ENCODE results near the gene CROCC2.

The CROCC2 gene

DNA sequence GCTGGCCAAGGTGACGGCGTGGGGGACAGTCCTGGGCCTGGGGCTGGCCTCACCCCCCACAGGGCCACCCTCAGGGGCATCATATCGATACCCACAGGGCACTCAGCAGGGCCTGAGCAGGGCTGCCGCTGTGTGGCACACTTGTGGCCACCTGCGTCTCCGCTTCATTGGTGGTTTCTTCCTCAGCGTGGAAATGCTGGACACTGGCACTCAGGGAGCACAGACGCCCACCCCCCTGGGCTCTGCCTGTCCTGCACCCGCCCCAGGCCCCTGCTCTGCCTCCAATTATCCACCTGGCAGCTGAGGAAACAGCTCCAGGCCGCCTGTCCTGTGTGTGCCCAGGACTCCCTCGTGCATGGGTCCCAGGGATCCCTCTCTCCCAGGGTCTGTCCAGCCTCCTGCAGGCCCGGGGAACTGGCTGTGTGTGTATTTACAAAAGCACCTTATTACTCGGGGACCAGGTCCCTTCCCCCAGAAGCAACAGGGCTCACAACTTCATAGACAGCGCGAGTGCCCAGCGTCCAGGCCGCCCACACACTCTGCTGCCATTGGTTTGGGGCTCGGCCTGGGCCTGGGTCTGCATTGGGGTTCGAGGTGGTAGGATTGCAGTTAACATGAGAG, 13.1 kb downstream of the CROCC2 start:
- no peaks in the 10 kb centered on the region for H3F3A ChIP-seq (ENCODE audit: control insufficient read depth, insufficient read depth)
- TF ChIP-seq, protein P1, sequence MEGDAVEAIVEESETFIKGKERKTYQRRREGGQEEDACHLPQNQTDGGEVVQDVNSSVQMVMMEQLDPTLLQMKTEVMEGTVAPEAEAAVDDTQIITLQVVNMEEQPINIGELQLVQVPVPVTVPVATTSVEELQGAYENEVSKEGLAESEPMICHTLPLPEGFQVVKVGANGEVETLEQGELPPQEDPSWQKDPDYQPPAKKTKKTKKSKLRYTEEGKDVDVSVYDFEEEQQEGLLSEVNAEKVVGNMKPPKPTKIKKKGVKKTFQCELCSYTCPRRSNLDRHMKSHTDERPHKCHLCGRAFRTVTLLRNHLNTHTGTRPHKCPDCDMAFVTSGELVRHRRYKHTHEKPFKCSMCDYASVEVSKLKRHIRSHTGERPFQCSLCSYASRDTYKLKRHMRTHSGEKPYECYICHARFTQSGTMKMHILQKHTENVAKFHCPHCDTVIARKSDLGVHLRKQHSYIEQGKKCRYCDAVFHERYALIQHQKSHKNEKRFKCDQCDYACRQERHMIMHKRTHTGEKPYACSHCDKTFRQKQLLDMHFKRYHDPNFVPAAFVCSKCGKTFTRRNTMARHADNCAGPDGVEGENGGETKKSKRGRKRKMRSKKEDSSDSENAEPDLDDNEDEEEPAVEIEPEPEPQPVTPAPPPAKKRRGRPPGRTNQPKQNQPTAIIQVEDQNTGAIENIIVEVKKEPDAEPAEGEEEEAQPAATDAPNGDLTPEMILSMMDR (IDR thresholded peaks at IDR 0.05; ENCODE audit: low read depth, low read length, poor library complexity, severe bottlenecking) = no peak
- no peak for TF ChIP-seq EZH2phosphoT487 (IDR thresholded peaks at IDR 0.05; ENCODE audit: borderline replicate concordance, low read length)
- no peaks in the 10 kb centered on the region for H3K9me3 ChIP-seq (ENCODE audit: control insufficient read depth, insufficient read depth, low read length)
- no peaks in the 10 kb centered on the region for H3K79me2 ChIP-seq (ENCODE audit: control insufficient read depth, low read length)
- no peaks in the 10 kb centered on the region for H3K9me2 ChIP-seq (replicated peaks; ENCODE audit: control insufficient read depth, low read length)
- no peaks in the 10 kb centered on the region for H4K20me1 ChIP-seq (ENCODE audit: control insufficient read depth, insufficient read depth, low read depth, low read length)
- H3K4me3 ChIP-seq (ENCODE audit: low read length) = no peak overlapping the region
- peaks cover 8% of the 10 kb centered on the region for H3K27me3 ChIP-seq (ENCODE audit: control insufficient read depth, low read length)
- no peak overlapping the region for H3K27ac ChIP-seq (ENCODE audit: low read depth, low read length)
- H3K36me3 ChIP-seq (ENCODE audit: control insufficient read depth, low read length) = no peaks in the 10 kb centered on the region
- no peak overlapping the region for H3K4me2 ChIP-seq (ENCODE audit: low read length)
- no peaks in the 10 kb centered on the region; the same call in 1 of the 2 replicates for H3K4me1 ChIP-seq (ENCODE audit: control insufficient read depth, low read length)

GRCh38 chr2:240919786-240920782, 13.9 kb downstream of the CROCC2 start:
- Histone ChIP-seq H4K20me1 (ENCODE audit: control insufficient read depth, insufficient read depth, low read depth, low read length) (no peaks in the 10 kb centered on the region), H3K4me2 (ENCODE audit: low read length) (no peak overlapping the region), H3K79me2 (ENCODE audit: control insufficient read depth, low read length) (no peaks in the 10 kb centered on the region), H3K36me3 (ENCODE audit: control insufficient read depth, low read length) (no peaks in the 10 kb centered on the region), H3K27me3 (ENCODE audit: control insufficient read depth, low read length) (peaks cover 8% of the 10 kb centered on the region), H3F3A (ENCODE audit: control insufficient read depth, insufficient read depth) (no peaks in the 10 kb centered on the region), H3K9me3 (ENCODE audit: control insufficient read depth, insufficient read depth, low read length) (no peaks in the 10 kb centered on the region), H3K9me2 (replicated peaks; ENCODE audit: control insufficient read depth, low read length) (no peaks in the 10 kb centered on the region), H3K4me3 (ENCODE audit: low read length) (no peak overlapping the region), H3K27ac (ENCODE audit: low read depth, low read length) (no peak overlapping the region), H3K4me1 (ENCODE audit: control insufficient read depth, low read length) (no peaks in the 10 kb centered on the region; the same call in 1 of the 2 replicates)
- TF ChIP-seq, protein P1 (IDR thresholded peaks at IDR 0.05; ENCODE audit: low read depth, low read length, poor library complexity, severe bottlenecking) = no peak
- TF ChIP-seq EZH2phosphoT487 (IDR thresholded peaks at IDR 0.05; ENCODE audit: borderline replicate concordance, low read length) = no peak

DNA sequence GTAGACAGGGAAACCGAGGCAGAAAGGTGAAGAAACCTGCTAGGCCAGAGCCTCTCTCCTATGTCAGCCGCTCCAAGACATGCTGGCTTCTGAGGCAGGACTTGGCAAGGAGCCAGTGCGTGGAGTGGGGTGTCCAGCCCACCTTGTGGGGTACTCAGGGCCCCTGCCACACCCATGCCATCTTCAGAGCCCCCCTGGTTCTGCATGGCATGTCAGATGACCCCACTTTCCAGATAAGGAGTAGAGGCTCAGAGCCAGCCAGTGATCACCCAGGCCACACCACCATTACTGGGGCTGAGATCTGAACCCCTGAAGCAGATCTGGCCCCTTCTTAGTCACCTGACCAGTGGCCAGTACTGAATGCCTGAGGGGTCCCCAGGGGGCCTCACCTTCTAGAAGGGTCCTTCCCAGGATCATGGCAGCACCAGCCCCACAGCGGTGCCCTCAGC, 14.7 kb downstream of the CROCC2 start:
- H4K20me1 ChIP-seq (ENCODE audit: control insufficient read depth, insufficient read depth, low read depth, low read length) = no peaks in the 10 kb centered on the region
- no peaks in the 10 kb centered on the region for H3K36me3 ChIP-seq (ENCODE audit: control insufficient read depth, low read length)
- no peaks in the 10 kb centered on the region for H3K9me2 ChIP-seq (replicated peaks; ENCODE audit: control insufficient read depth, low read length)
- H3K79me2 ChIP-seq (ENCODE audit: control insufficient read depth, low read length) = no peaks in the 10 kb centered on the region
- H3K9me3 ChIP-seq (ENCODE audit: control insufficient read depth, insufficient read depth, low read length) = no peaks in the 10 kb centered on the region
- no peak overlapping the region for H3K4me3 ChIP-seq (ENCODE audit: low read length)
- no peak overlapping the region for H3K27ac ChIP-seq (ENCODE audit: low read depth, low read length)
- no peaks in the 10 kb centered on the region for H3F3A ChIP-seq (ENCODE audit: control insufficient read depth, insufficient read depth)
- H3K4me2 ChIP-seq (ENCODE audit: low read length) = no peak overlapping the region
- H3K4me1 ChIP-seq (ENCODE audit: control insufficient read depth, low read length) = no peaks in the 10 kb centered on the region; the same call in 1 of the 2 replicates
- TF ChIP-seq, protein P1 (IDR thresholded peaks at IDR 0.05; ENCODE audit: low read depth, low read length, poor library complexity, severe bottlenecking) = no peak
- TF ChIP-seq EZH2phosphoT487 (IDR thresholded peaks at IDR 0.05; ENCODE audit: borderline replicate concordance, low read length) = no peak
- peaks cover 2% of the 10 kb centered on the region for H3K27me3 ChIP-seq (ENCODE audit: control insufficient read depth, low read length)
